Measurements from ENCODE around the gene CACNA2D4.

GRCh38 chr12:1815108-1815507 is 103.3 kb downstream of the CACNA2D4 start:
- TF ChIP-seq CTCF (IDR thresholded peaks at IDR 0.05 in 4 of 5, conservative IDR thresholded peaks at IDR 0.05 in 1 of 5) (no peak), POLR2A (IDR thresholded peaks at IDR 0.05) (no peak)
